H1 (cell line): ENCODE measurements around the gene YBX2. TPM values are rescaled to one million over a fixed set of nuclear protein-coding genes. Genes with fewer than 3 reads are reported as not detected.

Experiments
- CTCF ChIA-PET: fragments of 300-600 bp; sonication (Branson Sonifier 250); formaldehyde crosslinking; loops from one replicate; lab custom pipeline; 2021; ENCODE audit not compliant: partially characterized antibody; lab: Charles Lee
- POLR2A ChIA-PET: fragments of 300-600 bp; sonication (Branson Sonifier 250); formaldehyde crosslinking; loops from one replicate; lab custom pipeline; 2021; ENCODE audit warnings: inconsistent platforms; ENCODE audit not compliant: partially characterized antibody; lab: Charles Lee
- DNase-seq, 2 experiments: peaks; one replicate each; pipeline versions ENCODE4 v3.0.0 to v3.0.0-alpha.2; 2010 to 2022; ENCODE audit warnings: low spot score in 2 of 2, low read depth in 1 of 2, mixed read lengths in 1 of 2
- FAIRE-seq: peaks from 2 replicates; lab custom pipeline; 2011; peaks lifted over from hg19 to GRCh38; lab: Jason Lieb, UNC
- H2AFZ ChIP-seq: 2 replicates; pipeline ENCODE4 v1.8.1; 2012; ENCODE audit warnings: low read length, inconsistent platforms
- H2AK5ac ChIP-seq: 2 replicates; pipeline ENCODE4 v1.6.1; 2013; ENCODE audit warnings: low read depth, low read length
- H2BK120ac ChIP-seq: replicated peaks from 2 replicates; pipeline ENCODE3; 2013; ENCODE audit warnings: low read depth, low read length, inconsistent platforms
- H2BK12ac ChIP-seq: 2 replicates; pipeline ENCODE4 v1.6.1; 2013; ENCODE audit warnings: low read depth, low read length
- H2BK15ac ChIP-seq: 2 replicates; pipeline ENCODE4 v1.6.1; 2013; ENCODE audit warnings: low read length
- H2BK20ac ChIP-seq: 2 replicates; pipeline ENCODE4 v1.6.1; 2013; ENCODE audit warnings: low read length
- H2BK5ac ChIP-seq: 2 replicates; pipeline ENCODE4 v1.6.1; 2013; ENCODE audit warnings: low read depth, low read length
- H3K14ac ChIP-seq: 2 replicates; pipeline ENCODE4 v1.6.1; 2013; ENCODE audit warnings: inconsistent platforms; ENCODE audit not compliant: insufficient read length
- H3K18ac ChIP-seq: 2 replicates; pipeline ENCODE4 v1.6.1; 2013; ENCODE audit warnings: low read length; ENCODE audit errors: extremely low read depth
- H3K23ac ChIP-seq: 2 replicates; pipeline ENCODE4 v1.6.1; 2013; ENCODE audit warnings: inconsistent platforms; ENCODE audit not compliant: insufficient read length
- H3K23me2 ChIP-seq: 2 replicates; pipeline ENCODE4 v1.6.1; 2013; ENCODE audit warnings: low read depth, low read length
- H3K27ac ChIP-seq: 2 replicates; pipeline ENCODE4 v1.6.1; 2011; ENCODE audit warnings: low read depth, low read length, inconsistent platforms
- H3K27me3 ChIP-seq, 4 experiments: replicated peaks in 1 of 4; 1 replicate in 1 of 4; 2 replicates in 3 of 4; pipeline versions ENCODE4 v1.6.1 to v1.8.1; 2011 to 2013; ENCODE audit warnings: low read length in 3 of 4, mild to moderate bottlenecking in 3 of 4, inconsistent platforms in 2 of 4, mixed read lengths in 2 of 4, moderate library complexity in 1 of 4; ENCODE audit not compliant: control insufficient read depth in 3 of 4, insufficient read depth in 3 of 4; ENCODE audit errors: extremely low read depth in 1 of 4
- H3K36me3 ChIP-seq, 4 experiments: 2 replicates each; pipeline versions ENCODE4 v1.6.1 to v1.8.1; 2011 to 2013; ENCODE audit warnings: mild to moderate bottlenecking in 4 of 4, low read length in 3 of 4, moderate library complexity in 2 of 4, control low read depth in 1 of 4, inconsistent platforms in 1 of 4; ENCODE audit not compliant: insufficient read depth in 4 of 4, control insufficient read depth in 2 of 4
- H3K4ac ChIP-seq: replicated peaks from 2 replicates; pipeline ENCODE3; 2013; ENCODE audit warnings: low read length, low read depth, mixed read lengths, inconsistent platforms; ENCODE audit not compliant: insufficient read length
- H3K4me1 ChIP-seq, 4 experiments: replicated peaks in 1 of 4; 1 replicate in 1 of 4; 2 replicates in 3 of 4; pipeline versions ENCODE4 v1.6.1 to v1.8.1; 2011 to 2013; ENCODE audit warnings: low read length in 3 of 4, inconsistent platforms in 2 of 4, mixed read lengths in 1 of 4; ENCODE audit not compliant: insufficient read depth in 4 of 4, control insufficient read depth in 3 of 4
- H3K4me2 ChIP-seq, 2 experiments: 2 replicates each; pipeline versions ENCODE4 v1.6.1 to v1.8.1; 2011 to 2013; ENCODE audit warnings: low read depth in 2 of 2, low read length in 2 of 2, control low read depth in 1 of 2, inconsistent platforms in 1 of 2, mild to moderate bottlenecking in 1 of 2; ENCODE audit not compliant: insufficient read depth in 1 of 2
- H3K4me3 ChIP-seq, 4 experiments: fragments of 200-600, 300-600 bp in 1 of 4; sonication (generic), shearing (Covaris generic), sonication (Bioruptor Twin) in 1 of 4; 2 replicates each; pipeline versions ENCODE4 v1.5.1 to v1.8.1; 2011 to 2016; ENCODE audit warnings: low read length in 4 of 4, low read depth in 3 of 4, control low read depth in 2 of 4, inconsistent platforms in 2 of 4, mild to moderate bottlenecking in 2 of 4, mixed read lengths in 1 of 4, moderate library complexity in 1 of 4; ENCODE audit not compliant: insufficient read depth in 2 of 4; ENCODE audit errors: extremely low read depth in 1 of 4
- H3K56ac ChIP-seq: replicated peaks from 2 replicates; pipeline ENCODE3; 2013; ENCODE audit warnings: low read depth, mild to moderate bottlenecking, mixed read lengths, low read length, inconsistent platforms; ENCODE audit not compliant: insufficient read length
- H3K79me1 ChIP-seq: 2 replicates; pipeline ENCODE4 v1.6.1; 2013; ENCODE audit warnings: low read depth, low read length, control low read depth
- H3K79me2 ChIP-seq, 2 experiments: 2 replicates each; pipeline versions ENCODE4 v1.6.1 to v1.8.1; 2012 to 2013; ENCODE audit warnings: low read length in 2 of 2, mild to moderate bottlenecking in 2 of 2, inconsistent platforms in 1 of 2; ENCODE audit not compliant: insufficient read depth in 2 of 2, control insufficient read depth in 1 of 2
- H3K9ac ChIP-seq, 4 experiments: replicated peaks in 1 of 4; 1 replicate in 1 of 4; 2 replicates in 3 of 4; pipeline versions ENCODE4 v1.6.1 to v1.8.1; 2011 to 2013; ENCODE audit warnings: low read depth in 3 of 4, low read length in 3 of 4, control low read depth in 2 of 4, mild to moderate bottlenecking in 2 of 4, moderate library complexity in 2 of 4, inconsistent platforms in 1 of 4; ENCODE audit errors: extremely low read depth in 1 of 4
- H3K9me3 ChIP-seq, 2 experiments: 2 replicates each; pipeline versions ENCODE4 v1.6.1 to v1.8.1; 2012 to 2013; ENCODE audit warnings: mild to moderate bottlenecking in 2 of 2, moderate library complexity in 2 of 2, control low read depth in 1 of 2, inconsistent platforms in 1 of 2, low read depth in 1 of 2, low read length in 1 of 2, mixed read lengths in 1 of 2; ENCODE audit not compliant: insufficient read depth in 2 of 2
- H4K20me1 ChIP-seq, 2 experiments: replicated peaks in 1 of 2; 2 replicates each; pipeline versions ENCODE3 to v1.8.1; 2011 to 2013; ENCODE audit warnings: inconsistent platforms in 2 of 2, low read length in 2 of 2, mild to moderate bottlenecking in 1 of 2; ENCODE audit not compliant: insufficient read depth in 2 of 2, control insufficient read depth in 1 of 2
- H4K5ac ChIP-seq: 2 replicates; pipeline ENCODE4 v1.6.1; 2013; ENCODE audit warnings: low read length, low read depth, mixed read lengths, inconsistent platforms; ENCODE audit not compliant: insufficient read length
- H4K8ac ChIP-seq: 2 replicates; pipeline ENCODE4 v1.8.0; 2013; ENCODE audit warnings: mild to moderate bottlenecking, moderate library complexity, low read length, inconsistent platforms; ENCODE audit not compliant: insufficient read depth; ENCODE audit errors: extremely low read depth
- H4K91ac ChIP-seq: replicated peaks from 2 replicates; pipeline ENCODE3; 2013; ENCODE audit warnings: low read length, mixed read lengths, inconsistent platforms; ENCODE audit not compliant: insufficient read length
- GTF2F1 ChIP-seq: IDR thresholded peaks from 2 replicates; pipeline ENCODE4 v1.6.1; 2012; ENCODE audit warnings: low read depth, low read length, improper control_type of control experiment, borderline replicate concordance
- RNF2 ChIP-seq: fragments of 200-900, 300-1000 bp; sonication (generic); IDR thresholded peaks from 2 replicates; pipeline ENCODE4 v1.7.1; 2016; ENCODE audit warnings: borderline replicate concordance, low read depth, mild to moderate bottlenecking, antibody characterized with exemption, low read length; ENCODE audit not compliant: poor library complexity, severe bottlenecking; ENCODE audit errors: missing control alignments
- WGBS, 2 experiments: shearing (Covaris generic) in 1 of 2; methylation state at CpG; one replicate each; pipeline versions ENCODE4 v1.1.6 to v1.1.7; 2013 to 2015; ENCODE audit warnings: low lambda C conversion rate in 2 of 2, mixed read lengths in 2 of 2, inconsistent platforms in 1 of 2, low coverage in 1 of 2, missing lambda C conversion rate in 1 of 2; ENCODE audit not compliant: insufficient replicate concordance in 2 of 2, insufficient coverage in 1 of 2, insufficient read length in 1 of 2; ENCODE audit errors: extremely low coverage in 1 of 2, missing lambda C conversion rate in 1 of 2; 5-methylcytosine and 5-hydroxymethylcytosine counted together
- polyA plus RNA-seq, 7 experiments: library from polyadenylated mRNA; depleted of rRNA in 3 of 7; stranded (reverse) in 5 of 7; unstranded in 2 of 7; fragments of >200 nt in 5 of 7; fragments of 200-250 nt in 2 of 7; gene quantifications; 1 replicate in 5 of 7; 2 replicates in 1 of 7; 4 replicates in 1 of 7; pipeline versions ENCODE4 v1.2.1 to v1.2.3, GENCODE V29; 2011 to 2013; ENCODE audit warnings: missing spikeins in 2 of 7, mixed read lengths in 2 of 7
- total RNA-seq: library from RNA; stranded (reverse); fragmentation: NEBNext Ultra II Directional; extraction: Animal tissue kit (Norgen Biotek cat#: 25700); gene quantifications from 2 replicates; pipeline ENCODE4 v1.2.1, GENCODE V29; 2021

YBX2 gene
- total and polyA plus RNA-seq, 2 of the 8 experiments (the other 6 are each of a cell fraction or from before 2014, with no cell fraction given): 19.2 to 30.5 TPM

- Histone ChIP-seq H4K20me1 (peaks cover 2 to 14% of the 10 kb centered on the region in 2 experiments), H3K18ac (no peak overlapping the region), H2AK5ac (no peak overlapping the region), H4K5ac (no peak overlapping the region), H2BK120ac (no peak overlapping the region), H2BK5ac (no peak overlapping the region), H4K91ac (no peak overlapping the region), H2BK15ac (no peak overlapping the region), H3K14ac (no peak overlapping the region), H3K4me2 (no peak overlapping the region), H2BK12ac (no peak overlapping the region), H2AFZ (no peak overlapping the region), H3K56ac (no peak overlapping the region), H3K79me2 (peaks cover 0 to 8% of the 10 kb centered on the region in 2 experiments; a peak in 1 of 4 replicates), H3K79me1 (0 out of 2 replicates have a peak, but pooled peaks cover 4% of the 10 kb centered on the region), H3K4ac (no peak overlapping the region), H3K9ac (no peak overlapping the region), H3K9me3 (no peaks in the 10 kb centered on the region), H3K27ac (no peak overlapping the region), H3K23me2 (no peaks in the 10 kb centered on the region; the same call in 1 of the 2 replicates), H3K4me1 (peaks cover 0 to 5% (median 3%) of the 10 kb centered on the region in 4 experiments; a peak in 4 of 7 replicates), H3K36me3 (peaks cover 21 to 60% (median 42%) of the 10 kb centered on the region in 4 experiments), H3K23ac (no peak overlapping the region), H2BK20ac (no peak overlapping the region), H4K8ac (no peak overlapping the region), H3K4me3 (no peak overlapping the region), H3K27me3 (no peaks in the 10 kb centered on the region)
- TF ChIP-seq RNF2 (no peak), GTF2F1 (no peak)
- no peak for DNase-seq
- ChIA-PET POLR2A (interaction anchor here (0.8 to 11.3 kb wide), 12 partner anchors 8 to 276 kb away, joined by 3 to 223 read pairs (median 4); partner anchors contain the start of genes ACAP1, CLDN7 and NEURL4), CTCF (interaction anchor here (0.7 to 2.0 kb wide), 5 partner anchors 28 to 271 kb away, joined by 3 to 17 read pairs (median 3); no protein-coding TSS in a partner anchor)
- 97% methylated on average over 16 of the region's 16 CpGs; no CpG with 5 or more reads in 1 of the 2 experiments for WGBS, 2 experiments
- FAIRE-seq: no peak
Measured at GRCh38 chr17:7317161-7317803, 22.8 kb upstream of the YBX2 start.
